Endothelial cell (in vitro differentiated cells): ENCODE results near the gene NOL4L. TPM values are rescaled to one million over a fixed set of nuclear protein-coding genes. Genes with fewer than 3 reads are reported as not detected.

ENCODE experiments used
- DNase-seq: peaks from one replicate; pipeline ENCODE4 v3.0.0; 2021; ENCODE audit warnings: low spot score
- H3K27ac Mint-ChIP-seq: one replicate; pipeline ENCODE4 v1.8.0; 2021; ENCODE audit warnings: mixed read lengths, inconsistent platforms; ENCODE audit not compliant: unreplicated experiment
- H3K27me3 Mint-ChIP-seq: one replicate; pipeline ENCODE4 v1.8.0; 2021; ENCODE audit warnings: mild to moderate bottlenecking, moderate library complexity, mixed read lengths, inconsistent platforms; ENCODE audit not compliant: unreplicated experiment
- H3K36me3 Mint-ChIP-seq: one replicate; pipeline ENCODE4 v1.8.0; 2021; ENCODE audit warnings: mild to moderate bottlenecking, low read depth, mixed read lengths, inconsistent platforms; ENCODE audit not compliant: unreplicated experiment
- H3K4me1 Mint-ChIP-seq: one replicate; pipeline ENCODE4 v1.8.0; 2021; ENCODE audit warnings: mild to moderate bottlenecking, mixed read lengths, inconsistent platforms; ENCODE audit not compliant: unreplicated experiment
- H3K4me3 Mint-ChIP-seq: one replicate; pipeline ENCODE4 v1.8.0; 2021; ENCODE audit warnings: mild to moderate bottlenecking, mixed read lengths, inconsistent platforms; ENCODE audit not compliant: unreplicated experiment
- H3K9me3 Mint-ChIP-seq: one replicate; pipeline ENCODE4 v1.8.0; 2021; ENCODE audit warnings: mixed read lengths, inconsistent platforms; ENCODE audit not compliant: unreplicated experiment
- CTCF ChIP-seq: fragments of 200-600 bp; sonication (generic); IDR thresholded peaks from one replicate; pipeline ENCODE4 v1.5.0; 2021; ENCODE audit warnings: antibody characterized with exemption; ENCODE audit not compliant: unreplicated experiment
- total RNA-seq: library from RNA; stranded (reverse); fragmentation: NEBNext Ultra II Directional; extraction: Animal tissue kit (Norgen Biotek cat#: 25700); gene quantifications from one replicate; pipeline ENCODE4 v1.2.1, GENCODE V29; 2021; ENCODE audit not compliant: unreplicated experiment

NOL4L gene
- total RNA-seq, 1 donor from 2014 or later: 150 TPM

- no peak overlapping the region for H3K4me3 Mint-ChIP-seq
- H3K9me3 Mint-ChIP-seq: no peaks in the 10 kb centered on the region
- DNase-seq: no peak
- H3K4me1 Mint-ChIP-seq: peaks cover 2% of the 10 kb centered on the region
- no peaks in the 10 kb centered on the region for H3K36me3 Mint-ChIP-seq
- peaks cover 6% of the 10 kb centered on the region for H3K27me3 Mint-ChIP-seq
- no peak overlapping the region for H3K27ac Mint-ChIP-seq
- TF ChIP-seq CTCF: no peak
These were observed 8.1 kb downstream of the NOL4L start for GRCh38 chr20:32577023-32577422.

- H3K27ac Mint-ChIP-seq: no peak overlapping the region
- peaks cover 4% of the 10 kb centered on the region for H3K27me3 Mint-ChIP-seq
- no peak for TF ChIP-seq CTCF
- H3K4me1 Mint-ChIP-seq: peaks cover 3% of the 10 kb centered on the region
- DNase-seq: no peak
- H3K9me3 Mint-ChIP-seq: no peaks in the 10 kb centered on the region
- H3K4me3 Mint-ChIP-seq: no peak overlapping the region
- no peaks in the 10 kb centered on the region for H3K36me3 Mint-ChIP-seq
These were observed 8.6 kb downstream of the NOL4L start for GRCh38 chr20:32576560-32576959.

GRCh38 chr20:32575805-32576204 lies 9.3 kb downstream of the NOL4L start:
- no peaks in the 10 kb centered on the region for H3K36me3 Mint-ChIP-seq
- H3K27me3 Mint-ChIP-seq: peaks cover 2% of the 10 kb centered on the region
- no peak overlapping the region for H3K4me3 Mint-ChIP-seq
- no peak for TF ChIP-seq CTCF
- H3K27ac Mint-ChIP-seq: no peak overlapping the region
- no peaks in the 10 kb centered on the region for H3K9me3 Mint-ChIP-seq
- H3K4me1 Mint-ChIP-seq: peaks cover 5% of the 10 kb centered on the region
- no peak for DNase-seq

- Mint-ChIP-seq H3K27ac (no peak overlapping the region), H3K36me3 (no peaks in the 10 kb centered on the region), H3K4me3 (no peak overlapping the region), H3K4me1 (peaks cover 5% of the 10 kb centered on the region), H3K9me3 (no peaks in the 10 kb centered on the region), H3K27me3 (peaks cover 2% of the 10 kb centered on the region)
- DNase-seq: no peak
- no peak for TF ChIP-seq CTCF
These were observed 9.9 kb downstream of the NOL4L start for GRCh38 chr20:32575227-32575581.

GRCh38 chr20:32574296-32575226 lies 10.6 kb downstream of the NOL4L start:
- Mint-ChIP-seq H3K9me3 (no peaks in the 10 kb centered on the region), H3K27me3 (no peaks in the 10 kb centered on the region), H3K4me1 (peaks cover 5% of the 10 kb centered on the region), H3K27ac (no peak overlapping the region), H3K36me3 (no peaks in the 10 kb centered on the region), H3K4me3 (no peak overlapping the region)
- no peak for TF ChIP-seq CTCF
- DNase-seq: no peak
